Measurements from ENCODE around the gene SERPING1. TPM values are rescaled to one million over a fixed set of nuclear protein-coding genes. Genes with fewer than 3 reads are reported as not detected.
A peak's percentile ranks its signal among the peaks of the same experiment; 100 is the strongest.

SERPING1 gene
- total and polyA plus RNA-seq, 2 of the 13 experiments (the other 11 are each of a cell fraction or from before 2014, with no cell fraction given), result 2.0 to 10.4 TPM

GRCh38 chr11:57657194-57658022 lies 59.9 kb downstream of the SERPING1 start, which contains the start of gene CLP1 (continued):
- TF ChIP-seq IRF2 (CRISPR knock-in tag; IDR thresholded peaks at IDR 0.05) (peak; percentile 98), ZKSCAN8 (CRISPR knock-in tag; IDR thresholded peaks at IDR 0.05; ENCODE audit: borderline replicate concordance) (peak; percentile 44; the same call in 1 of the 2 replicates), SRF (IDR thresholded peaks at IDR 0.05; ENCODE audit: low read depth, low read length) (no peak), KLF11 (CRISPR knock-in tag; IDR thresholded peaks at IDR 0.05) (no peak), TARDBP (CRISPR knock-in tag; IDR thresholded peaks at IDR 0.05) (peak; percentile 87), ASH2L (IDR thresholded peaks at IDR 0.05; ENCODE audit: insufficient read length, low read depth, low read length) (peak; percentile 74), ZNF776 (CRISPR knock-in tag; IDR thresholded peaks at IDR 0.05) (no peak), ZNF615 (CRISPR knock-in tag; IDR thresholded peaks at IDR 0.05; ENCODE audit: borderline replicate concordance) (no peak), ATF6 (CRISPR knock-in tag; conservative IDR thresholded peaks at IDR 0.05) (no peak), TAF1 (CRISPR knock-in tag; IDR thresholded peaks at IDR 0.05) (peak; percentile 75), ZNF775 (CRISPR knock-in tag; IDR thresholded peaks at IDR 0.05; ENCODE audit: borderline replicate concordance) (no peak), ZNF780A (CRISPR knock-in tag; IDR thresholded peaks at IDR 0.05) (peak; percentile 73; the same call in 1 of the 2 replicates), ZNF550 (CRISPR knock-in tag; IDR thresholded peaks at IDR 0.05; ENCODE audit: borderline replicate concordance) (no peak), PLSCR1 (CRISPR knock-in tag; IDR thresholded peaks at IDR 0.05; ENCODE audit: borderline replicate concordance) (no peak), REST (IDR thresholded peaks at IDR 0.05; ENCODE audit: borderline replicate concordance in 1 of 2, low read depth in 1 of 2, low read length in 2 of 2) (peak in 1 of 2 experiments; percentile 43; a peak in 1 of 4 replicates), SAFB2 (CRISPR knock-in tag; IDR thresholded peaks at IDR 0.05; ENCODE audit: borderline replicate concordance, low read depth) (peak; percentile 89; the same call in 1 of the 2 replicates), TFDP2 (CRISPR knock-in tag; IDR thresholded peaks at IDR 0.05) (peak; percentile 89), ZNF124 (CRISPR knock-in tag; IDR thresholded peaks at IDR 0.05) (no peak), ZNF383 (CRISPR knock-in tag; IDR thresholded peaks at IDR 0.05; ENCODE audit: borderline replicate concordance) (no peak), ZNF3 (CRISPR knock-in tag; IDR thresholded peaks at IDR 0.05) (no peak), ZNF7 (CRISPR knock-in tag; IDR thresholded peaks at IDR 0.05) (no peak)
